ENCODE data around the gene DIS3L2.

Gene DIS3L2

DNA sequence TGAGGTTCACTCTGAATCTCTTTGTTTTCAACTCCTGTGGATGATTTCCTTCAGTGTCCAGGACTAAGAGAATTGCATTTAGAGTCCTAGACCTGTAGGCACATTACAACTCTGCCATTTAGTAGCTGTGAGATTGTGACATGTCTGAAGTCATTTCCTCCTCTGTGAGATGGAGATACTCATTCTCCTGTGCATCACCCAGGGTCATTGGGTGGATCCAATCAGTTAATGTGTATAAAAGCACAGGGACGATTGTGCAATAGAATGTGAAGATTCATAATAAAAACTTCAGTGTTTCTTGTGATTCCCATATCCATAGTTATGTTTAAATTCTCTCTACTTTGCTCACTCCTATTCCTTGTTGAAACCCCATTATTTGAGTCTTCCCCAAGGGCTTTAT, 113.6 kb downstream of the DIS3L2 start:
- peaks cover 9% of the 10 kb centered on the region for H3K4me1 ChIP-seq (ENCODE audit: insufficient read depth, poor library complexity, severe bottlenecking)
- no peak overlapping the region for H3K4me3 ChIP-seq (ENCODE audit: severe bottlenecking)
- TF ChIP-seq, protein P1, sequence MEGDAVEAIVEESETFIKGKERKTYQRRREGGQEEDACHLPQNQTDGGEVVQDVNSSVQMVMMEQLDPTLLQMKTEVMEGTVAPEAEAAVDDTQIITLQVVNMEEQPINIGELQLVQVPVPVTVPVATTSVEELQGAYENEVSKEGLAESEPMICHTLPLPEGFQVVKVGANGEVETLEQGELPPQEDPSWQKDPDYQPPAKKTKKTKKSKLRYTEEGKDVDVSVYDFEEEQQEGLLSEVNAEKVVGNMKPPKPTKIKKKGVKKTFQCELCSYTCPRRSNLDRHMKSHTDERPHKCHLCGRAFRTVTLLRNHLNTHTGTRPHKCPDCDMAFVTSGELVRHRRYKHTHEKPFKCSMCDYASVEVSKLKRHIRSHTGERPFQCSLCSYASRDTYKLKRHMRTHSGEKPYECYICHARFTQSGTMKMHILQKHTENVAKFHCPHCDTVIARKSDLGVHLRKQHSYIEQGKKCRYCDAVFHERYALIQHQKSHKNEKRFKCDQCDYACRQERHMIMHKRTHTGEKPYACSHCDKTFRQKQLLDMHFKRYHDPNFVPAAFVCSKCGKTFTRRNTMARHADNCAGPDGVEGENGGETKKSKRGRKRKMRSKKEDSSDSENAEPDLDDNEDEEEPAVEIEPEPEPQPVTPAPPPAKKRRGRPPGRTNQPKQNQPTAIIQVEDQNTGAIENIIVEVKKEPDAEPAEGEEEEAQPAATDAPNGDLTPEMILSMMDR (IDR thresholded peaks at IDR 0.05; ENCODE audit: poor library complexity, severe bottlenecking), result no peak
- H3K27me3 ChIP-seq (ENCODE audit: insufficient read depth, poor library complexity, severe bottlenecking), result no peaks in the 10 kb centered on the region
- no peaks in the 10 kb centered on the region for H3K9me3 ChIP-seq (ENCODE audit: severe bottlenecking)
- ATAC-seq (ENCODE audit: low read depth) (peak; percentile 73), DNase-seq (ENCODE audit: low spot score) (no peak)
- no peak overlapping the region for H3K27ac ChIP-seq (ENCODE audit: poor library complexity, severe bottlenecking)
- H3K36me3 ChIP-seq (ENCODE audit: low read depth), result no peaks in the 10 kb centered on the region

GRCh38 chr2:232075859-232076258, 114.3 kb downstream of the DIS3L2 start:
- ATAC-seq (ENCODE audit: low read depth), result no peak
- no peaks in the 10 kb centered on the region for H3K9me3 ChIP-seq (ENCODE audit: severe bottlenecking)
- DNase-seq (ENCODE audit: low spot score), result no peak
- H3K27ac ChIP-seq (ENCODE audit: poor library complexity, severe bottlenecking), result no peak overlapping the region
- TF ChIP-seq, protein P1 (IDR thresholded peaks at IDR 0.05; ENCODE audit: poor library complexity, severe bottlenecking), result no peak
- no peaks in the 10 kb centered on the region for H3K36me3 ChIP-seq (ENCODE audit: low read depth)
- peaks cover 9% of the 10 kb centered on the region for H3K4me1 ChIP-seq (ENCODE audit: insufficient read depth, poor library complexity, severe bottlenecking)
- H3K4me3 ChIP-seq (ENCODE audit: severe bottlenecking), result no peak overlapping the region
- H3K27me3 ChIP-seq (ENCODE audit: insufficient read depth, poor library complexity, severe bottlenecking), result no peaks in the 10 kb centered on the region

- TF ChIP-seq, protein P1 (IDR thresholded peaks at IDR 0.05; ENCODE audit: poor library complexity, severe bottlenecking), result no peak
- H3K9me3 ChIP-seq (ENCODE audit: severe bottlenecking), result no peaks in the 10 kb centered on the region
- no peaks in the 10 kb centered on the region for H3K27me3 ChIP-seq (ENCODE audit: insufficient read depth, poor library complexity, severe bottlenecking)
- DNase-seq (ENCODE audit: low spot score), result no peak
- H3K4me3 ChIP-seq (ENCODE audit: severe bottlenecking), result no peak overlapping the region
- peaks cover 9% of the 10 kb centered on the region for H3K4me1 ChIP-seq (ENCODE audit: insufficient read depth, poor library complexity, severe bottlenecking)
- ATAC-seq (ENCODE audit: low read depth), result no peak
- no peaks in the 10 kb centered on the region for H3K36me3 ChIP-seq (ENCODE audit: low read depth)
- no peak overlapping the region for H3K27ac ChIP-seq (ENCODE audit: poor library complexity, severe bottlenecking)
Measured at GRCh38 chr2:232076272-232076671, 114.8 kb downstream of the DIS3L2 start.

GRCh38 chr2:232076736-232077135, 115.2 kb downstream of the DIS3L2 start:
- Histone ChIP-seq H3K4me1 (ENCODE audit: insufficient read depth, poor library complexity, severe bottlenecking) (peaks cover 9% of the 10 kb centered on the region), H3K27me3 (ENCODE audit: insufficient read depth, poor library complexity, severe bottlenecking) (no peaks in the 10 kb centered on the region), H3K27ac (ENCODE audit: poor library complexity, severe bottlenecking) (no peak overlapping the region), H3K9me3 (ENCODE audit: severe bottlenecking) (no peaks in the 10 kb centered on the region), H3K4me3 (ENCODE audit: severe bottlenecking) (no peak overlapping the region), H3K36me3 (ENCODE audit: low read depth) (no peaks in the 10 kb centered on the region)
- DNase-seq (ENCODE audit: low spot score), result no peak
- TF ChIP-seq, protein P1 (IDR thresholded peaks at IDR 0.05; ENCODE audit: poor library complexity, severe bottlenecking), result no peak
- no peak for ATAC-seq (ENCODE audit: low read depth)

DNA sequence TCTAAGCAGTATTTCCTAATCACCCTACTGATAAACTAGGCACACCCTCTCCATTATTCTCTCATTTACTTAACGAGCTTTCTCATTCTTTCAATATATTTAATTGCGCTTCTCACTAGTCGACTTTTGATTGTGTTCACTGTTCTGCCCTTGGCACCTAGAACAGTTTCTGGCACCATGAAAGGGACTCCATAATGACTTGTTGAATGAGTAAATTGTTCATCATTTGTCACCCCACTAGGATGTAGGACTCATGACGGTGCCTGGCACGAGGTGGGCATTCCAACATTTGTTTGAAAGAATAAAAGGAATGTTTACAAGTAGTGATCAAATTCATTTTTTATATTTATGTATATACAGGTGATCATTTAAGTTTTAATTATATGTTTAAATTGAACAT, 123.7 kb downstream of the DIS3L2 start:
- Histone ChIP-seq H3K9me3 (ENCODE audit: severe bottlenecking) (no peaks in the 10 kb centered on the region), H3K36me3 (ENCODE audit: low read depth) (0 out of 2 replicates have a peak, but pooled peaks cover 5% of the 10 kb centered on the region), H3K27ac (ENCODE audit: poor library complexity, severe bottlenecking) (no peak overlapping the region), H3K27me3 (ENCODE audit: insufficient read depth, poor library complexity, severe bottlenecking) (no peaks in the 10 kb centered on the region), H3K4me1 (ENCODE audit: insufficient read depth, poor library complexity, severe bottlenecking) (no peaks in the 10 kb centered on the region), H3K4me3 (ENCODE audit: severe bottlenecking) (no peak overlapping the region)
- no peak for ATAC-seq (ENCODE audit: low read depth)
- TF ChIP-seq, protein P1 (IDR thresholded peaks at IDR 0.05; ENCODE audit: poor library complexity, severe bottlenecking), result no peak
- no peak for DNase-seq (ENCODE audit: low spot score)
